NCI-H2196 (cell line): Measurements from ENCODE around the gene RAPGEF1.
A peak's percentile ranks its signal among the peaks of the same experiment; 100 is the strongest.
"Not testable (repeated sequence)": the region's sequence is repeated elsewhere in the genome, so short reads cannot be mapped to it uniquely, and the experiment has no call there.

Experiments
- DNase-seq: peaks from one replicate; lab custom pipeline; 2025; ENCODE audit not compliant: unreplicated experiment; lab: John Stamatoyannopoulos, UW

Gene RAPGEF1

GRCh38 chr9:131575946-131576853, 163.7 kb downstream of the RAPGEF1 start:
- DNase-seq = no peak

- no peak for DNase-seq
These were observed 164.9 kb downstream of the RAPGEF1 start for GRCh38 chr9:131574730-131575640.

- DNase-seq = no peak
These were observed 172.0 kb downstream of the RAPGEF1 start for GRCh38 chr9:131567910-131568309.

GRCh38 chr9:131566158-131566557, 173.7 kb downstream of the RAPGEF1 start:
- no peak for DNase-seq

GRCh38 chr9:131565369-131565768, 174.5 kb downstream of the RAPGEF1 start:
- DNase-seq = no peak

GRCh38 chr9:131562032-131562959, 177.6 kb downstream of the RAPGEF1 start:
- DNase-seq = no peak

- DNase-seq = no peak
These were observed 180.4 kb downstream of the RAPGEF1 start for GRCh38 chr9:131559421-131560000.

- DNase-seq = no peak
These were observed 181.9 kb downstream of the RAPGEF1 start for GRCh38 chr9:131557855-131558548.

GRCh38 chr9:131555841-131556673, 183.8 kb downstream of the RAPGEF1 start:
- no peak for DNase-seq

- DNase-seq = no peak
These were observed 185.0 kb downstream of the RAPGEF1 start for GRCh38 chr9:131554843-131555351.

GRCh38 chr9:131554087-131554842, 185.6 kb downstream of the RAPGEF1 start:
- DNase-seq = no peak

GRCh38 chr9:131552030-131552429, 187.8 kb downstream of the RAPGEF1 start:
- no peak for DNase-seq

- not testable (repeated sequence) for DNase-seq
These were observed 189.4 kb downstream of the RAPGEF1 start for GRCh38 chr9:131550465-131550864.

GRCh38 chr9:131549186-131549585, 190.7 kb downstream of the RAPGEF1 start:
- DNase-seq = not testable (repeated sequence)

- peak; percentile 35 for DNase-seq
These were observed 193.4 kb downstream of the RAPGEF1 start for GRCh38 chr9:131546336-131547084.

GRCh38 chr9:131545786-131546335, 194.0 kb downstream of the RAPGEF1 start:
- no peak for DNase-seq
